Right lobe of liver (tissue), 4 donors: ENCODE results near the gene CCL13.

Experiments
- POLR2A ChIP-seq: fragments of 450-650 bp; IDR thresholded peaks from one replicate; pipeline ENCODE4 v1.6.1; 2017; ENCODE audit warnings: antibody characterized with exemption, mild to moderate bottlenecking
- TF ChIP-seq, protein P1 (sequence below), 4 donors: fragments of 200-600 bp in 3 of 4; fragments of 450-650 bp in 1 of 4; IDR thresholded peaks; one replicate each; pipeline versions ENCODE4 v1.5.1 to v1.8.0; 2016 to 2022; ENCODE audit warnings: antibody characterized with exemption in 4 of 4, mild to moderate bottlenecking in 2 of 4
- donor health status: DM: no; HTN: no; CAD: no.
- donor health status: DM: no; HTN: no; CAD: no.
- donor health status: DM: no; HTN: yes; CAD: no.

DNA sequence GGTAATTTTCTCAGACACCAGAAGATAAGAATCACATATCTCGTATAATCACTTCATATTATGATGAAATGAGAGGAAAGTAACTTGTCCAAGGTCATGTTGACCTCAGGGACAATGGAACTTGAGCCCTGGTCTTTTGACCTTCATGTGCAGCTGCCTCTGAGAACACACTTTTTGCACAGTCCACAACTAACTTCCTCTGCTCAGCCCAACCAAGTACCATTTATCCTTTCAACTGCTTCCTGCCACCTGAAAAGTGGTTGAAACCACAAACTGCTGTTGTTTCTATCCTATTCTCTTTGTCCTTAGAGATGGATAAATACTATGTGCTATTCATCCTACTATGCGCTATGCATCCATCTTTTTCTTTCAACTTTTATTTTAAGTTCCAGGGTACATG lies 9.1 kb downstream of the CCL13 start:
- TF ChIP-seq, protein P1, sequence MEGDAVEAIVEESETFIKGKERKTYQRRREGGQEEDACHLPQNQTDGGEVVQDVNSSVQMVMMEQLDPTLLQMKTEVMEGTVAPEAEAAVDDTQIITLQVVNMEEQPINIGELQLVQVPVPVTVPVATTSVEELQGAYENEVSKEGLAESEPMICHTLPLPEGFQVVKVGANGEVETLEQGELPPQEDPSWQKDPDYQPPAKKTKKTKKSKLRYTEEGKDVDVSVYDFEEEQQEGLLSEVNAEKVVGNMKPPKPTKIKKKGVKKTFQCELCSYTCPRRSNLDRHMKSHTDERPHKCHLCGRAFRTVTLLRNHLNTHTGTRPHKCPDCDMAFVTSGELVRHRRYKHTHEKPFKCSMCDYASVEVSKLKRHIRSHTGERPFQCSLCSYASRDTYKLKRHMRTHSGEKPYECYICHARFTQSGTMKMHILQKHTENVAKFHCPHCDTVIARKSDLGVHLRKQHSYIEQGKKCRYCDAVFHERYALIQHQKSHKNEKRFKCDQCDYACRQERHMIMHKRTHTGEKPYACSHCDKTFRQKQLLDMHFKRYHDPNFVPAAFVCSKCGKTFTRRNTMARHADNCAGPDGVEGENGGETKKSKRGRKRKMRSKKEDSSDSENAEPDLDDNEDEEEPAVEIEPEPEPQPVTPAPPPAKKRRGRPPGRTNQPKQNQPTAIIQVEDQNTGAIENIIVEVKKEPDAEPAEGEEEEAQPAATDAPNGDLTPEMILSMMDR (IDR thresholded peaks at IDR 0.05), result no peak
- TF ChIP-seq POLR2A, result no peak
